Stimulated activated CD4-positive, alpha-beta T cell treated with anti-CD3 and anti-CD28 coated beads, Interleukin-2, amount 100 ng/mL, for 24 hours (primary cell): ENCODE measurements around the gene FBF1.

Experiments used
- DNase-seq, 2 donors: peaks; one replicate each; pipeline ENCODE4 v3.0.0-alpha.2; 2020

The FBF1 gene

DNA sequence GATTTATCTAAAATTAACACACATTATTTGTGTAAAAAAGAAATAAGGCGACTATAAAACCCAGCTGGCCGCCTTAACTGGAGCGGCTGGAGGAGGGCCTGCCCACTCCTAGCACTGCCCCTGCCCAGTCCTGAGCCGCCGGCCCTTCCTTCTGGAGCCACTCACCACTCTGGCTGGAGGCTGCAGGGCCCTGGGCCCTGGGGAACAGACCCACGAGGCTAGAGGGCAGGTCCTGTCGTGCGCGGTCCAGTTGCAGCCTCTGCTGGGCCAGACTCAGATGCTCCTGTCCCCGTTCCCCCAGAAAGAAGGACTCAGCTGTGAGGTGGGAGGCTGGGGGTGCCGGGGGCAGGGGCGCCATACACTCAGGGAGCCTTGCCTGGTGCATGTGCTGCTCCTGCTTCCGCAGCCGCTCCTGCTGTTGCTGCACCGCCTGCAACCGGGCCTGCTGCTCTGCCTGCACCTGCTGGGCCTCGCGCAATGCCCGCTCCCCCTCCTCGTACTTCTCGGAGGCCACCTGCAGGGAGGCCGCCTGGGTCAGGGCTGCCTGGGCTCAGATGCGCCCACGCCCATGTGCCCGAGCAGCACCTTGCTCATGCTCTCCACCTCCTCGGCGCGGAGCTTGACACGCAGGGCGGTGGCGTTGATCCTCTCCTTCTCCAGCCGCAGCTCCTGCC, 27.2 kb downstream of the FBF1 start:
- no peak for DNase-seq

DNA sequence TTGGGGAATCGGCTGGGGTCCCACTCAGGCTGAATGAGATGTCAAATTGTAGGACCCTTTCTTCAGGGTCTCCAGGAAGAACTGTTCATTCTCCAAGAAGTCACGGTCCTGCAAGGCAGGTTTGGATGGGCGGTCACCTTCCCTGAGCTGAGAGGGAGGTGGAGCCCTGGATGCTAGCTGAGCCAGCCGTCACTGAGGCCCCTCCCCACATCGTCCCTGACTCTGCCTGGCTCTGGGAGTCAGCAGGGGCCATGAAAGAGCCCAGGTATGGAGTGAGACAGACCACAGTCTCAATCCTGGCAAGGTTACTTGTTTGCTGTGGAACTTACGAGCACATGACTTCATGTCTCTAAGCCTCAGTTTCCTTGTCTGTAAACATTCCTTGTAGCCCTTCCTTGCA, 30.1 kb downstream of the FBF1 start:
- no peak for DNase-seq

DNA sequence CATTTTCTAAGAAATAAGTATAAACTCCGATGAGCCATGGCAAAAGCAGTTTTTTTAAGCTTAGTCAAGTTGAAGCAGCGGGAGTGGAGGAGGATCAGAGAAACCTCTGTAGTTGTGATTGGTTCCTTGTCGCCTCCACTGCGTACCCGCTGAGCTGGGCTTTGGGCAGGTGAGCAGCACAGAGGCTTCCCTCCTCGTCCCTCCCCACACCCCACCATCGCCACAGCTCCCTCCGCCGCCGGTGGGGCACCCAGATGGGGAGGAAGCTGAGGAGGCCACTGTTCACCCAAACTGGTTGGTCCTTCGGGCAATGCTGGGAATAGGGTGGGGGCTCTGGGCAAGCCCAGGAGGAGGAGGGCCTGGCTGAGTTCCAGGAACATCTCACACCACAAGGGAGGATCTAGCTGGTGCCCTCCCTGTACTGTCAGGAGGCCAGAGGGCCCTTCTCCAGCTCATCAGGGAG, 31.0 kb downstream of the FBF1 start:
- DNase-seq: no peak

DNA sequence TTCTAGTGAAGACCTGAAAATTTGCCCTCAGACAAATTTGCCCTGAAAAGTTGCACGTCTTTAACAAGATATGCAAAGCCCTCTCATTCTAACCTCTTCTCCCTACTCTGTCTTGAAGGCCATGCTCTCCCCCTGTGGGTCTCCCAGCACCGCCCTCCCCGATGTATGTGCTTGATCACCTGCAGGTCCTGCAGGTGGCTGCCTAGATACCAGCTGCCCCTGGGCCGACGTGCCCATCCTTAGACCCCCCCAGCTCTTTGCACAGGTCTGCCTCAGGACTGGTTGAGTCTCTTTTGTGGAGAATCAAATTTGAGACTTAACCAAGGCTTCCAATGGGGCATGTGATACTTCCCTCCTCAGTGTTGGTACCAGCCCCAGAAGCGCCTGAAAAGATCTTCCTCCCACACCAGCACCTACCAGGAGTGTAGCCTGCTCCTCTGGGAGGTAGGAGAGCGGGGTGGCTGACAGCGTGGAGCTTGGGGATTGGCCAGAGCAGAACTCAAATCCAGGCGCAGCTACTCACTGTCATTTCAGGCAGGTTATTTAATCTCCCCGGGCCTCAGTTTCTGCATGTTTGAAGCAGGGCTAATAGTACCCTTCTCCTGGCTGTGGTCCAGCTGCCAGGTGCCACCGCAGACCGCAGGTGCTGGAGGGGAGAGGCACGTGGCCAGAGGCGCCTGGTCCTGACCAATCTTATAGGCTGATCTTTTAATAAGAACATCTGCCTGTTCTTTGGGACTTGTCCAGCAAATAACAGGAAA, 31.6 kb downstream of the FBF1 start:
- DNase-seq: no peak

DNA sequence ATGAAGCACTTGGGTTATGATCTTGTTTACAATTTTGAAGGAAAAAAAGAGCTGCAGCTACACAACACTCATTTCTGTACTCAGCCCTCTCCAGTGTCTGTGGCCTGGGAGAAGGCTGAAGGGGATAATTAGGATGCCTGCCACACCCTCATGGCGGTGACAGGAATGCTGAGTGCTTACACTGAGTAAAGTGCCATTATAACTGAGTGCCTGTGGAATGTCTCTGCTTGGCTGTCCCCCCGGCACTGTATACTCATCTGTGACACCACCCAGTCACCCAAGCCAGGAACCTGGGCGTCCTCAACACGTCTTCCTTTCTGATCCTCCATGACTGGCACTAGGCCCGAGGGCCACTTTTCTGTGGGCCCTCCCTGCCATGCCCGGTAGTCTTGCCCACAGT, 32.6 kb downstream of the FBF1 start:
- DNase-seq: no peak

DNA sequence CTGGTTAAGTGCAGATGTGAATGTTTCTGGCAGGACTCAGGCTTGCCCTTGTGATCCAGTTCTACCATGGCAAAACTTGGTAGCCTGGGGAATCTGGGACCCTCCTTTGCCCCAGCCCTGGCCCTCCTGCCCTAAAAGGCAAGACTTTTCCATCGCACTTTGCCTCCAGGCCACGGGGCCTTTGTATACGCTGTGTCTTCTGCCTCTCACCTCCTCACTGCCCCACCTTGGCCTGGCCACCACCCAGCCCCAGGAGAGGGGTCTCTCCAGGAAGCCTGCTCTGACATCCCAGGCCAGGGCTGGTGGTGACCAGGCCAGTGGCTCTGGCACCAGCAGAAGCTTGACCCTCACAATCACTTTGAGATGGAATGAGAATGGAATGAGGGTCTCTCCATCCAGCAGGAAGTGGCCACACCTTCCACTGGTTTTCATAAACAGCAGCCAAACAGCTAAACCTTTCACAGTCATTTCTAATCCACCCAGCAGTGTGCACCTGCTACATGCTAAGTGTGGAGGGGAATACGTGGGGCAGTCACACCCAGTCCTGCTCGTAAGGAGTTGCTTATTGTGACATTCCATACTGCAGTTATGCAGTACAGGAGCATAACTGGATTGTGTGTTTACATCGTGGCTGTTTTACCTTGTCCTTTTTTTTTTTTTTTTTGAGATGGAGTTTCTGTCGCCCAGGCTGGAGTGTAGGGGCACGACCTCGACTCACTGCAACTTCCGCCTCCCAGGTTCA, 34.5 kb downstream of the FBF1 start:
- no peak for DNase-seq

DNA sequence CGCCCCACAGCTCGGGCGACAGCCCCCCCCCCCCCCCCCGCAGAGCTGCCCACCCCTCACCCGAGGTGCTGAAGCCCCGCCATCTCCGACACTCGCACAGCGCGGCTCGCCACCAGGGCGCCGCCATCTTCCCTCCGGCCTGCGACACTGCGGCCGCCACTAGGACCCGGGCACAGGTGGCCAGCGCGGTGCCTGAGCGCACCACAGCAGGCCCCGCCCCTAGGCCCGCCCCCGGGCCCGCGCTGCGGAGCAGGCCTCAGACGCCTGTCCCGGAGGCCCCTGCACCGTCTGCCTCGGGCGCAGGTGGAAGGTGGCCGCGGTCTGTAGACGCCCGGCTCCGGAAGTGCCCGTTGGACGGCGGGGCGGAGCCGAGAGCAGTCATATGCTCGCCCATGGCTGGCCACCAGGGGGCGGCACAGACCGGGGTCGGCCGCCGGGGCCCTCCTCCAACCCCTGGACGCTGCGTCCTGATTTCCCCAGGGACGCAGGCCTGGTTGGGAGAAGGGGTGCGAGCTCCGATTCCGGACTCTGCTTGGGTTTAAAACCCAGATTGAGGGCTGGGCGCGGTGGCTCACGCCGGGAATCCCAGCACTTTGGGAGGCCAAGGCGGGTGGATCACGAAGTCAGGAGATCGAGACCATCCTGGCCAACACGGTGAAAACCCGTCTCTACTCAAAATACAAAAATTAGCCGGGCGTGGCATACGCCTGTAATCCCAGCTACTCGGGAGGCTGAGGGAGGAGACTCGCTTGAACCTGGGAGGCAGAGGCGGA, 35.9 kb downstream of the FBF1 start, which contains the start of gene MRPL38:
TSS of gene MRPL38 (minus strand) at position 136 of the 773 bp plus-strand sequence. CDS start at position 127, 9 bp downstream.
- peak; percentile 95 to 96 for DNase-seq

DNA sequence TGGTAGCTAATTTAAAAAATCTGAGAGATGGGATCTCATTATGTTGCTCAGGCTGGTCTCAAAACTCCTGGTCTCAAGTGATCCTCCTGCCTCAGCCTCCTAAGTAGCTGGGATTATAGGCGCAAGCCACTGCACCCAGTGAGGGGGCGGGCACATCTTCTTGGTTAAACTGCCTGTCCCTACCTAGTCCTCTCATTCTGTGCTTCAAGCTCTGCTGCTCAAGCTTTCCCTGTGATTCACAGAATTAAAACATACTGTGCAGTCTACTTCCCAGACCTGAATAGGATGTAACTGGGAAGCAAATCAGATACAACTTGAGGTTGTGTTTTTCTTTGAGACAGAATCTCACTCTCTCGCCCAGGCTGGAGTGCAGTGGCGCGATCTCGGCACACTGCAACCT, 38.4 kb downstream of the FBF1 start:
- DNase-seq: no peak

DNA sequence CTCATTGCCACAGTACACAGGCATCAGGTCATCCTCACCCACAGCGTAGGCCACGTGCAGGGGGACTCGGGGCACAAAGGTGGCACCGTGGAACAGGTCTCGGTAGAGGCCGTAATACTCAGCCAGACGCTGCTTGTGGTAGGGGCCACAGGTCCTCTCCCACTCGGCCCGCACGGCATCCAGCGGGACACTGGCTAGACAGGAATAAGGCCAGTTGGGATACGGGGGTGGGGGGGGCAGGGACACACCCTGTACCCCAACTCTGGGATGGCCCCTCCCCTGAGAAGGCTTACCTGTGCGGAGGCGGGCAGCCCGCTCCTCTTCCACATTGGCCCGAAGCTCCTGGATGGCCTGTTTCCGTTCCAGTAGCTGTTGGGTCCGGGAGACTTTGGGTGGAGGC, 39.1 kb downstream of the FBF1 start:
- DNase-seq: no peak

DNA sequence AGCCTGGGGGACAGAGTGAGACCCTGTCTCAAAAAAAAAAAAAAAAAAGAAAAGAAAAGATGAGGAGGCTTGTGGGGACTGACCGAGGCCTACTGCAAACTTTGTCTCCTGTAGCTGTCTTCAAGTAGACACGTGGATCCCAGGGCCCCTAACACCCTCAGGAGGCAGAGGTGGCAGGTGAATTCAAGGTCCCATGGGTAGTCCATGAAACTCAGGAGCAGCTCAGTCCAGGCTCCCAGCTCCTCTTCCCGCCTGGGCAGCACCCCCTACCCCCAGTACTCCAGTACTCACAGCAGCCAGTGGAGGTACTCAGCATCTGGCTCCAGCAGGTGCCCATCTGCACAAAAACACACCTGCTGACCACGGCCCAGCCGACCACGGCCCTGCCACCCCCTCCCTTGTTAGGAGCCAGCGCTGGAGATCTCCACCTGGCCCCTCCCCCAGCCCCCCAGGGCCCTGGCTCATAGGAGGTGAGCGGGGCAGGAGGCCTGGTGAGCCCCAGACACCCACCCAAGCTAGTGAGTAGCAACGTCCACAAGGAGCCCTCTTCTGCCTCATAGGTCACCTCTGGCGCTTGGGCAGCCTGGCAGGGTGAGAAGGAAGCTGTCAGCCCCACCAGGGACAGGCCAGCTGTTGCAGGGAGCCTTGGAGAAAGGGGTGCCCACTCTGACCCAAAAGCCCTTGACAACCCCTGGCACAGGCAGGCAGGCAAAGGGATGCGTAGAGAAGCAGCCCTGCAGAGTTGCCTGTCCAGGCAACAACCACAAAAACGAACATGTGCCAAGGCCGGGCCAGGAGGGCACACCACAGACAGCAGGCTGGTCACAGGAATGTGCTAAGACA, 39.9 kb downstream of the FBF1 start:
- no peak for DNase-seq

DNA sequence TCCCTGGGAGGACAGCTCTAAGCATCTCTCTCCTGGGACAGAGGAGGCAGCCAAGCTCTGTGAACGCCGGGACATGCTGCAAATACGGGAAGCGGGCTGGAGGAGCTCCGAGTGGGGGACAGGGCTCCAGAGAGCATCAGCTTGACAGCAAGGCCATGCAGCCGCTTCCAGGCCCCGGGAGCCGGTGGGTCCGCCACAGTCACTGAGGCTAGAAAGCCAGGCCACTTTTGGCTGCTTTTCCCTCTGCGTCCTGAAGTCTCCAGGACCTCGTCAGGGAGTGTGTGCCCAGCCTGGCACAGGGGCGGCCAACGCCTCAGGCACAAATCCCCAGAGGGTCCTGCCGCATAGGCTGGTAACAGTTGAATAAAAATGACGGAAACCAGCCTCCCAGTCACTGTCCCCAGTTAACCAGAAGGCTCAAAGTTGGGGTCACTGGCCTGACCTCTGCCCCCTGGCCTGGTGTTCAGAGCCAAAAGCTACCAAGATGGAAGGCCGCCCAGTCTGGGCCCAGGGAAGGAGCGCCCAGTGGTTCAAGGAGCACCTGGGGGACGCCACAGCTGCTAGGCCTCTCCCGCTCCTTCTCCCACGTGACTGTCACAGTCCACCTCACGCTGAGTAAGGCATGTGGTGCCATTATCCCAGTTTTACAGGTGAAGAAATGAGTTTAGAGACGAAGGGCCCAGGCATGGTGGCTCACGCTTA, 40.9 kb downstream of the FBF1 start:
- no peak for DNase-seq

DNA sequence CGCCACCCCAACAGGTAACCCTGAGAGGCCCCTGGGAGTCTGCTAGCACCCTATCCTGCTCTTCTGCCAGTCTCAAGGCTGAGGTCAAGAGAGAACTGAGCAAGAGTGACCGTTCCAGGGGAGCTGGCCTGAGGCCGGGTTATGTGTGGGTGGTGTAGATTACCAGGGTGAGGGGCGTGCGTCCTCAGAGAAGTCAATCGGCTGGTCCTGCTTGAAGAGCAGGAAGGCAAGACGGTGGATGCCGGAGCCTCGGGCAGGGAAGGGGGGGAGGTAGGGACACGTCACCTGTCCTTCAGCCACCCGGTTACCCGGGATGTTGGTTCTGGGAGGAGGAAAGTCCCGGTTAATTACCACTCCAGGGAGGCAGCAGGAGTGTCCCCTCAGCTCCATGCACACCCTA, 41.5 kb downstream of the FBF1 start:
- no peak for DNase-seq

DNA sequence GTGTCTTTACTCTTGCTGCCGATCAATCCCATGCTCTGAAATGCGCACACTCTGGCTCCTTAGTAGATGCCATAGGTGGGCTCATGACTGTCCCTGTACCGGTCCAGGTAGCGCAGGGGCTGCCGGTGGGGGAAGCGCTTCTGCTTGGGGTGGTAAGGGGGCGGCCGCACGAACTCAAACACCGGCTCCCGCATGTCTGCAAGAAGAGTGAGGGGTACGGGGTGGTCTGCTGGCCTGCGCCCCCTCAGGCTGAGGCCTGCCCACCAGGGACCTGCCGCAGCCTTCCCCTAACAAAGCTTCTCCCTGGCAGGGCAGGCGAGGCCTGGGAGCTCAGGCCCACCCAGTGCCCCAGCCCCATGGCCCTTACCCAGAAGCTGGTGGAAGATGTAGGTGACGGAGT, 42.1 kb downstream of the FBF1 start:
- no peak for DNase-seq

DNA sequence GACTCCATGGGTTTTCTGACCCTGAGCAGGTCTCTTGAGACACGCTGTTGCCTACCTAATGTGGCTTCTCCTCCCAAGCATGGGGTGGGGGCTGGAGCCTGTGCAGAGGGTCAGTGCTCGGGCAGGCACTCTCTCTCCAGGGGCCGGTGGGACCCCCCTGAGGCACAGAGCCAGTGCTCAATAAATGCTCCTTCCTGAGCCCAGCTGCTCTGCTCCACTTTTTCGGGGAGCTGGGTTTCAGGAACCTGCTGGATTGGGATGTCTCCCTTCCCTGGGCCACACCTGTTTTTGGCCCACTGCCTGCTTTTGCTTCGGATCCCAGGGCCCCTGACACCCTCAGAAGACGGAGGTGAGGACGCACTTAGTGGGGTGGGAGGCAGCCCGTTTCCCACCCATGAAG, 42.8 kb downstream of the FBF1 start:
- DNase-seq: no peak

DNA sequence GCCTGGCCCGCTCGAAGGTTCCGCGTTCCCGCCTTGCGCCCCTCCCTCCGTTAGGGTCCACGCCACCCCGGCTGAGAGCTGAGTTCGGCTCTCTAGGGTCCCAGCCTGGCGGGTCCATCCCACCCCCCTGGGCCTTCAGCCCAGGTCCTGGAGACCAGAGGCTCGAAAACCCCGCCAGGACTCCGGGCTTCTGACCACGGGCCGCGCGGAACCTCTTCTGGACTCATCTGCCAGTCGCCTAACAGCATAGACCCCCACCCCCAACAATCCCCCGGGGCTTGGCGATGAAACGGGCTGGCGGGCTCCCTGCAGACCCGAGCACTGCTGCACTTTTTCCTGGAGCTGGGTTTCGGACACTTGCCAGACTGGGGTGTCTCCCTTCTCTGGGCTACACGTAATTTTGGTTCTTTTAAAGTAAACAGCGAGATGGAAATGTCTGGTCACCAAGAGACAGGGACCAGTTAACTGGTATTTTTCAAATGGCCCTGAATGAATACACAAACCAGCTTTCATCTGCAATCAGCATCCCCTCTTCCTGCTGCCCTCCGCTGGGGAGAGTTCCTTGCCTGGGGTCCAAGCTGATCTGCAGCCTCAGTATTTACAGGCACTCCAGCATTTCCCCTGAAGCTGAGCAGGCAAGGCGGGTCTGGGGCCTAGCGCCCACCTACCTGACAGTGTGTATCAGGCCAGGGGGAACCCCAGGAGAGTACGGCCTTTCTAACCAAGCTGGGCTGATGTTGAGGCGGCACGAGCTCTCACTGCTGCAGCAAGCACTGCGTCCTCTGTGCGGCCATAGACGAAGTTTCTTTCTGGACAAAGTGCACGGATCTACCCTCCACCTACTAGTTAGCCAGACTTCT, 43.5 kb downstream of the FBF1 start:
- no peak for DNase-seq

DNA sequence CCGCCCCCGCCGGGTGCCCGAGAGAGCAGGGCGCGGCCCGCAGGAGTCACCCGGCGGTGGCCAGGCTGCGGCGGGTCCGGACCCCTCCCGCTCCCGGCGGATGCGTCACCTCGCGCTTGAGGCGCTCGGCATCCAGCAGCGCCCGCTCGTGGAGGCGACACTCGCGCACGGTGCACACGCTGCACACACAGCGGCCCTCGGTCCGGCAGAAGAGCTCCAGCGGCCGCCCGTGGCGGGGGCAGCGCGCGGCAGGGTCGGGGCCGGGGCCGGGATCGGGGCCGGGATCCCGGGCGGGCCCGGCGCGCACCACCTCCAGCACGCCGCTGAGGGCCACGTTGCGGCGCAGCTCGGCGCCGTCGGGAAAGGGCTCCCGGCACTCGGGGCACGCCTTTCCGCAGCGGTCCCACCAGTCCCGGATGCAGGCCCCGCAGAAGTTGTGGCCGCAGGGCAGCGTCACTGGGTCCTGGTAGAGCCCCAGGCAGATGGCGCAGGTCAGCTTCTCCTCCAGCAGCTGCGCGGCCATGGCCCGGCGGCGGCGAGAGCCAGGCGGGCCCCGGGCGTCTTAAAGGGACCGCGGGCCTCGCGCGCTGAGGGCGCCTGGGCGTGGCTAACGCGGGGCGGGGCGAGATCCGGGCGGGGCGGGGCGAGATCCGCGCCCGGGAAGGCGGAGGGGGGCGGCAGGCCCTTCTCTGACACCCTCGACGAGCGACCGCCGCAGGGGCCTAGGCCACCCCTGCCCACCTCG, 44.3 kb downstream of the FBF1 start, which contains the start of gene TRIM65:
TSS of gene TRIM65 (minus strand) at position 537 of the 745 bp plus-strand sequence. CDS start at position 523, 14 bp downstream.
- DNase-seq: peak; percentile 79 to 84

DNA sequence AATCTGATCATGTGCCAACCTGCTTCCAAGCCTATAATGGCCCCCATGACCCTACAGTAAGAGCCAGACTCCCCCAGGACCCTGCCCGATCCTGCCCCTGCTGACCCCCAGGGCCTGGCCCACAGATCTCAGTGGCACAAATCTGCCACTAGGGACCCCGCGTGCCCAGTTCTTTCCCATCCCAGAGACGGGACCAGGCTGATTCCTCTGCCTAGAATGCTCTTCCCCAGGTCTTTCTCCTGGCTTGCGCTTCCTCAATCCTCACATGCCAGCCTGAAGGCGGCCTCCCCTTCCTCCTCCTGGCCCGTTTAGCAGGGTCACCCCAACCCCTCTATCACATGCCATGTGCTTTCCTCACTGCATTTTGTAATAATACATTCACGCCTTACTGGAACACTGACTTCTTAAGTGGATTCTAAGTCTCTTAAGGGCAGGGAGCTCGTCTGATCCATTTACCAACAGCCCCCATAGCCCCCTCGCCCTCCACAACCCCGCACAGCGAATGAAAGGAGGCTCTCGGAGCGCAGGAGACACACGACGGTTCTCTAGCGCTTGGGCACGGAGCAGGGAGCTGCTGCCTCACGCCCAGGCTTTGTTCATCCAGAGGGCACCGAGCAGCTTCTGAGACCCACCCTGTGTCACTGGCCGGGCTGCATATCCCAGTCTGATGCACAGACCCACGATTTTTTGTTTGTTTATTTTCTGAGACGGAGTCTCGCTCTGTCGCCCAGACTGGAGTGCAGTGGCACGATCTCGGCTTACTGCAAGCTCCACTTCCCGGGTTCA, 45.3 kb downstream of the FBF1 start:
- peak in 1 of 2 donors; percentile 30 for DNase-seq

DNA sequence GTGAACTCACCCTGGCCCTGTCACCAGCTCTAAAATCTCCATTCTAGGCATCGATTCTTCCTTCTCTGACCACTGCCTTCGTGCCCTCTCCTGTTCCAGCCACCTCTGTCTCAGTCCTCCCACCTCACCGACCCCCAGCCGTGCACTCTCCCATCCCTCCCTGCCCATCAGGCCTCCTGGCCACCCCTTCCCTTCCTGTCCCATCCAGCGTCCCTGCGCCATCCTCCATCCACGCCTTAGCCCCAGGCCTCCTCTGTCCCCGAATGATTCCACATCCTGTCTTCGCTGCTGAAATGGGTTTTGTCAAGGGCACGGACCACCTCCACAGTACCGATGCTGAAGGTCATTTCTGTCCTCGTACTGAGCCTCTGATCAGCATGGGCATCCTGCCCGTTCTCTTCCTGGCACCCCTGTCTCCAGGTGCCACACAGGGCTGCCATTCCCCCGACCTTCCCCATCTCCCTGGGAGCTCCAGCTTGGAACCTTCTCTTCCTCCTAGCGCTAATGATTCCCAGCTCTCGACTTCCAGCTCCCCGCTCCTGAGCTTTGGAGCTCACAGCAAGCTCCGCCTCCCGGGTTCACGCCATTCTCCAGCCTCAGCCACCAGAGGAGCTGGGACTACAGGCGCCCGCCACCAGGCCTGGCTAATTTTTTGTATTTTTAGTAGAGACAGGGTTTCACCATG, 46.7 kb downstream of the FBF1 start:
- DNase-seq: no peak
